Measurements from ENCODE around the gene LITAFD. TPM values are rescaled to one million over a fixed set of nuclear protein-coding genes. Genes with fewer than 3 reads are reported as not detected.

LITAFD gene
- total RNA-seq, 1 donor from 2014 or later = not detected

DNA sequence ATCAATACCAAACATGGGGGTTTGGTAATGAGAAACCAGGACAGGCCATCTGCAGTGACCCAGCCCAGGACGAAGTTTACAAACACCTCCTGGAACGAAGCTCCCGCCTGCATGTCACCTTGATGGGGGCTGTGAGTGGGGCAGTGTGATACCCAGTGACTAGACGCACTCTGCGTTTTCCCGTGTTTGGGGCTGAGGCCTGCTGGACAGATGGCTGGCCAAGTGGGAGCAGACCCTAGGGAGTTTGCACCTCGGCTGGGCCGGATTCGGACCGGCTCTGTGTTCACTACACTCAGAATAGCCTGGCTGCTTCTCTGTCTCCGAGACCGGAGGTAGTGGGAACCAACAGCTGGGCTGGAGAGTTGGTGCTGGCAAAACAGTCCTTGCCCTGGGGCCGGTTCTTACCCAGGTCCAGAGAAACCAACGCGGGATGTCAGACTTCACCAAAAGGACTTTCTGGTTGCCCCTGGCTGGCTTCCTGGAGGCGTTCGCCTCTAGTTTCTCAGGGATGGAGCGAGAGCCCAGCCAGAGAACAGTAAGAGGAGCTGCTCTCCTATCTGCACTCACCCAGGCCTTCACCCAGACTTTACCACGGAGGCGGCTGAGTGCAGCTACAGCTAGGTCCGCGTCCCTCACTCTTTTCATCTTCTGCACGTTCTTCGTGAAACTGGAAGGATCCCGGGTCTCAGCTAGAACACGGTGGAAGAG is 33.8 kb upstream of the LITAFD start:
- peaks cover 9 to 24% (median 16%) of the 10 kb centered on the region in 3 donors for H3K4me1 ChIP-seq (ENCODE audit: control insufficient read depth in 3 of 3, insufficient read depth in 3 of 3, low read length in 3 of 3)
- H3K4me3 ChIP-seq (ENCODE audit: low read length in 3 of 3) = no peak overlapping the region
- H3K36me3 ChIP-seq (ENCODE audit: control insufficient read depth in 3 of 3, insufficient read depth in 3 of 3, low read length in 3 of 3) = peaks cover 17 to 20% (median 19%) of the 10 kb centered on the region in 3 donors
- H3K27me3 ChIP-seq (ENCODE audit: control insufficient read depth in 3 of 3, insufficient read depth in 3 of 3, low read length in 3 of 3) = no peaks in the 10 kb centered on the region
- H3K9me3 ChIP-seq (ENCODE audit: control insufficient read depth in 3 of 3, low read length in 3 of 3) = no peaks in the 10 kb centered on the region
- no peak overlapping the region for H3K9ac ChIP-seq (ENCODE audit: low read depth in 1 of 3, low read length in 3 of 3)
- no peak overlapping the region for H3K27ac ChIP-seq (ENCODE audit: low read depth, low read length)

GRCh38 chr16:8848939-8849391 is 33.2 kb upstream of the LITAFD start:
- Histone ChIP-seq H3K9ac (ENCODE audit: low read depth in 1 of 3, low read length in 3 of 3) (no peak overlapping the region), H3K27me3 (ENCODE audit: control insufficient read depth in 3 of 3, insufficient read depth in 3 of 3, low read length in 3 of 3) (no peaks in the 10 kb centered on the region), H3K4me1 (ENCODE audit: control insufficient read depth in 3 of 3, insufficient read depth in 3 of 3, low read length in 3 of 3) (peaks cover 9 to 24% (median 16%) of the 10 kb centered on the region in 3 donors), H3K9me3 (ENCODE audit: control insufficient read depth in 3 of 3, low read length in 3 of 3) (no peaks in the 10 kb centered on the region), H3K27ac (ENCODE audit: low read depth, low read length) (no peak overlapping the region), H3K36me3 (ENCODE audit: control insufficient read depth in 3 of 3, insufficient read depth in 3 of 3, low read length in 3 of 3) (peaks cover 17 to 20% (median 19%) of the 10 kb centered on the region in 3 donors), H3K4me3 (ENCODE audit: low read length in 3 of 3) (no peak overlapping the region)

GRCh38 chr16:8849411-8850011 is 32.6 kb upstream of the LITAFD start:
- no peak overlapping the region for H3K4me3 ChIP-seq (ENCODE audit: low read length in 3 of 3)
- peaks cover 17 to 21% (median 19%) of the 10 kb centered on the region in 3 donors for H3K36me3 ChIP-seq (ENCODE audit: control insufficient read depth in 3 of 3, insufficient read depth in 3 of 3, low read length in 3 of 3)
- no peaks in the 10 kb centered on the region for H3K27me3 ChIP-seq (ENCODE audit: control insufficient read depth in 3 of 3, insufficient read depth in 3 of 3, low read length in 3 of 3)
- peaks cover 9 to 24% (median 16%) of the 10 kb centered on the region in 3 donors for H3K4me1 ChIP-seq (ENCODE audit: control insufficient read depth in 3 of 3, insufficient read depth in 3 of 3, low read length in 3 of 3)
- no peaks in the 10 kb centered on the region for H3K9me3 ChIP-seq (ENCODE audit: control insufficient read depth in 3 of 3, low read length in 3 of 3)
- H3K27ac ChIP-seq (ENCODE audit: low read depth, low read length) = peak overlapping the region; percentile 73
- H3K9ac ChIP-seq (ENCODE audit: low read depth in 1 of 3, low read length in 3 of 3) = no peak overlapping the region

GRCh38 chr16:8850279-8850885 is 31.8 kb upstream of the LITAFD start:
- Histone ChIP-seq H3K4me1 (ENCODE audit: control insufficient read depth in 3 of 3, insufficient read depth in 3 of 3, low read length in 3 of 3) (peaks cover 9 to 24% (median 16%) of the 10 kb centered on the region in 3 donors), H3K36me3 (ENCODE audit: control insufficient read depth in 3 of 3, insufficient read depth in 3 of 3, low read length in 3 of 3) (peaks cover 22 to 27% (median 25%) of the 10 kb centered on the region in 3 donors), H3K9ac (ENCODE audit: low read depth in 1 of 3, low read length in 3 of 3) (no peak overlapping the region), H3K27ac (ENCODE audit: low read depth, low read length) (peak overlapping the region; percentile 73), H3K4me3 (ENCODE audit: low read length in 3 of 3) (no peak overlapping the region), H3K27me3 (ENCODE audit: control insufficient read depth in 3 of 3, insufficient read depth in 3 of 3, low read length in 3 of 3) (no peaks in the 10 kb centered on the region), H3K9me3 (ENCODE audit: control insufficient read depth in 3 of 3, low read length in 3 of 3) (no peaks in the 10 kb centered on the region)

DNA sequence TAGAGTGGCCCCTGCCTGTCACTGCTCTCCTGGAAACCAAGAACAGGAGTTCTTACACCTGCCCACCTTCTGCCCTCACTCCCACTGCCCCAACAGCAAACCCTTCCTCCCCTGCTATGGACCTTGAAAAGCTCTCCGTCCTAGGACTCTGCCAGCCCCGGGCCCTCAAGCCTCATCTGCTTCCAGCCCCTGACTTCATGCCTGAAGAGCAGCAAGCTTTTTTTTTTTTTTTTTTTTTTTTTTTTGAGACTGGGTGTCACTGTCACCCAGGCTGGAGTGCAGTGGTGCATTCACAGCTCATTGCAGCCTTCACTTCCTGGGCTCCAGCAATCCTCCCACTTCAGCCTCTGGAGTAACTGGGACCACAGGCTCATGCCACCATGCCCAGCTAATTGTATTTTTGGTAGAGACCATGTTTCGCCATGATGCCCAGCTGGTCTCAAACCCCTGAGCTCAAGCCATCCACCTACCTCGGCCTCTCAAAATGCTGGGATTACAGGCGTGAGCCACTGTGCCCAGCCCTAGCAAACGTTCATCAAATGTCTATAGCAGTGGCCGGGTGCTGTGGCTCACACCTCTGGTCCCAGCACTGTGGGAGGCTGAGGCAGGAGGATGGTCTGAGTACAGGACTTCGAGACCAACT is 30.3 kb upstream of the LITAFD start:
- H3K9ac ChIP-seq (ENCODE audit: low read depth in 1 of 3, low read length in 3 of 3) = no peak overlapping the region
- no peak overlapping the region for H3K27ac ChIP-seq (ENCODE audit: low read depth, low read length)
- H3K4me3 ChIP-seq (ENCODE audit: low read length in 3 of 3) = no peak overlapping the region
- peaks cover 27 to 31% (median 31%) of the 10 kb centered on the region in 3 donors for H3K36me3 ChIP-seq (ENCODE audit: control insufficient read depth in 3 of 3, insufficient read depth in 3 of 3, low read length in 3 of 3)
- no peaks in the 10 kb centered on the region for H3K27me3 ChIP-seq (ENCODE audit: control insufficient read depth in 3 of 3, insufficient read depth in 3 of 3, low read length in 3 of 3)
- H3K9me3 ChIP-seq (ENCODE audit: control insufficient read depth in 3 of 3, low read length in 3 of 3) = no peaks in the 10 kb centered on the region
- H3K4me1 ChIP-seq (ENCODE audit: control insufficient read depth in 3 of 3, insufficient read depth in 3 of 3, low read length in 3 of 3) = peaks cover 9 to 28% (median 16%) of the 10 kb centered on the region in 3 donors

- Histone ChIP-seq H3K36me3 (ENCODE audit: control insufficient read depth in 3 of 3, insufficient read depth in 3 of 3, low read length in 3 of 3) (peaks cover 28 to 31% (median 31%) of the 10 kb centered on the region in 3 donors), H3K4me1 (ENCODE audit: control insufficient read depth in 3 of 3, insufficient read depth in 3 of 3, low read length in 3 of 3) (peaks cover 9 to 29% (median 16%) of the 10 kb centered on the region in 3 donors), H3K9ac (ENCODE audit: low read depth in 1 of 3, low read length in 3 of 3) (no peak overlapping the region), H3K9me3 (ENCODE audit: control insufficient read depth in 3 of 3, low read length in 3 of 3) (no peaks in the 10 kb centered on the region), H3K27ac (ENCODE audit: low read depth, low read length) (peak overlapping the region; percentile 25), H3K27me3 (ENCODE audit: control insufficient read depth in 3 of 3, insufficient read depth in 3 of 3, low read length in 3 of 3) (no peaks in the 10 kb centered on the region), H3K4me3 (ENCODE audit: low read length in 3 of 3) (no peak overlapping the region)
These were observed 29.6 kb upstream of the LITAFD start for GRCh38 chr16:8852534-8852933.

DNA sequence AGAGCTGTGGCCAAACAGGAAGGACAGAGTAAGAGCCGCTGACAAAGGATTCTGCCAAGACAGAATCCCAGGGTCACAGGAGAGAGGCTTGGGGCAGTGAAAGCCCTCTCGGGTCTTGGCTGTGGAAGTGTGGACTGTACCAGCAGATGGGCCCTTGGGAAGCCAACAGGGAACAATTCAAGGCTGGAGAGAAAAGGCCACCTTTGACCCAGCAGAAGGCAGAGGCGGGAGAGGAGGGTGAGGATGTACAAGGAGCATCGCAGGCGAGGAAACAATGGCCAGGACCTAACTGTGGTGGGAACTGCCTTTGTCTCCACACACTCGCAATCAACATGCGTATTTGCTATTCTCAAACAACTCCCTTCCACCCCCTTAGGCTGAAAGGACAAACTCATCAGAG is 29.0 kb upstream of the LITAFD start:
- H3K27ac ChIP-seq (ENCODE audit: low read depth, low read length) = peak overlapping the region; percentile 25
- no peaks in the 10 kb centered on the region for H3K9me3 ChIP-seq (ENCODE audit: control insufficient read depth in 3 of 3, low read length in 3 of 3)
- no peaks in the 10 kb centered on the region for H3K27me3 ChIP-seq (ENCODE audit: control insufficient read depth in 3 of 3, insufficient read depth in 3 of 3, low read length in 3 of 3)
- no peak overlapping the region for H3K9ac ChIP-seq (ENCODE audit: low read depth in 1 of 3, low read length in 3 of 3)
- peaks cover 9 to 27% (median 16%) of the 10 kb centered on the region in 3 donors for H3K4me1 ChIP-seq (ENCODE audit: control insufficient read depth in 3 of 3, insufficient read depth in 3 of 3, low read length in 3 of 3)
- no peak overlapping the region for H3K4me3 ChIP-seq (ENCODE audit: low read length in 3 of 3)
- peaks cover 27 to 31% (median 29%) of the 10 kb centered on the region in 3 donors for H3K36me3 ChIP-seq (ENCODE audit: control insufficient read depth in 3 of 3, insufficient read depth in 3 of 3, low read length in 3 of 3)

DNA sequence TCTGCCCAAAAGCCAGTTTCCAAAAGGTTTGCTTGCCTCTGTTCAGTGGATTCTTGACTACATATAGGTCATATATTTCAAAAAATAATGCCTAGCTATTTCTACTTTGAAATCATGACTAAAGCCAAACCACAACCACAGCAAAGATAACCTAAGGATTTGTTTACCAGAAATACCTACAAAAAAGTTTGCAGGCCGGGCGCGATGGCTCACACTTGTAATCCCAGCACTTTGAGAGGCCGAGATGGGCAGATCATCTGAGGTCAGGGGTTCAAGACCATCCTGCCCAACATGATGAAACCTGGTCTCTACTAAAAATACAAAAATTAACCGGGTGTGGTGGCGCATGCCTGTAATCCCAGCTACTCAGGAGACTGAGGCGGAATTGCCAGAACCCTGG is 28.5 kb upstream of the LITAFD start:
- Histone ChIP-seq H3K9ac (ENCODE audit: low read depth in 1 of 3, low read length in 3 of 3) (no peak overlapping the region), H3K27ac (ENCODE audit: low read depth, low read length) (peak overlapping the region; percentile 25), H3K4me3 (ENCODE audit: low read length in 3 of 3) (no peak overlapping the region), H3K36me3 (ENCODE audit: control insufficient read depth in 3 of 3, insufficient read depth in 3 of 3, low read length in 3 of 3) (peaks cover 28 to 30% (median 28%) of the 10 kb centered on the region in 3 donors), H3K27me3 (ENCODE audit: control insufficient read depth in 3 of 3, insufficient read depth in 3 of 3, low read length in 3 of 3) (no peaks in the 10 kb centered on the region), H3K9me3 (ENCODE audit: control insufficient read depth in 3 of 3, low read length in 3 of 3) (no peaks in the 10 kb centered on the region), H3K4me1 (ENCODE audit: control insufficient read depth in 3 of 3, insufficient read depth in 3 of 3, low read length in 3 of 3) (peaks cover 9 to 27% (median 16%) of the 10 kb centered on the region in 3 donors)

DNA sequence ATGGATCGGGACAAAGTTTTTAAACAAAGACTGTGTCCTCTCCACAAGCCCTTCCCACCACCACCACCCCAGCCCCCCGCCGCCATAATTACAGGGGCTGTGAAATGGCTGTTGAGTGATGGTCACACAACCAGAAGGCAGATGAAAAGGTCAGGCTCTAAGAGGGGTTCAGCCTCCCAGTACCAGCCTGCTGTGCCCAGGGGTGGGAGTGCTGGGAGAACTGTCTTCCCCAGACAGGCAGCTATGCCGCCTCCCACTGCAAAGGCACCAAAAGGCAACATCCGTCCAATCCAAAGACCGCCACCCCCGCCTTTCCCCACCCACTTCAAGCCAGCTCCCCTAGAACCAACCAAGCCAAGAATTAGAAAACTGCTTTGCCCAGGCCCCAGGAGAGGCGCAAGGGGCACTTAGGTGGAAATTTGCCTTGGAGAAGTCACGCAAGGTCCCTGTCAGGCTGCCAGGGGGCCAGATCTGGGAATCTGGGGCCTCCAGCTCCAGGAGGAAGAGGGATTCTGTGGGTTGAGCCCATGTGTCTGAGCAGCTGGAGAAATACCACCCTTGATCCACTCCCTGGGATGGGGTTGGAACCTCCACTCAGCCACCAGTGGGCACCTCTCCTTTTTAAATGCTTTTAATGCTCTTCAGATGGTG is 27.7 kb upstream of the LITAFD start:
- Histone ChIP-seq H3K4me1 (ENCODE audit: control insufficient read depth in 3 of 3, insufficient read depth in 3 of 3, low read length in 3 of 3) (peaks cover 10 to 22% (median 19%) of the 10 kb centered on the region in 3 donors), H3K36me3 (ENCODE audit: control insufficient read depth in 3 of 3, insufficient read depth in 3 of 3, low read length in 3 of 3) (peaks cover 23 to 25% (median 24%) of the 10 kb centered on the region in 3 donors), H3K9me3 (ENCODE audit: control insufficient read depth in 3 of 3, low read length in 3 of 3) (no peaks in the 10 kb centered on the region), H3K27ac (ENCODE audit: low read depth, low read length) (no peak overlapping the region), H3K9ac (ENCODE audit: low read depth in 1 of 3, low read length in 3 of 3) (no peak overlapping the region), H3K4me3 (ENCODE audit: low read length in 3 of 3) (no peak overlapping the region), H3K27me3 (ENCODE audit: control insufficient read depth in 3 of 3, insufficient read depth in 3 of 3, low read length in 3 of 3) (no peaks in the 10 kb centered on the region)
